HepG2 (cell line): ENCODE data around the gene ETHE1. TPM values are rescaled to one million over a fixed set of nuclear protein-coding genes. Genes with fewer than 3 reads are reported as not detected.
A peak's percentile ranks its signal among the peaks of the same experiment; 100 is the strongest.

Source experiments
- AGO1 ChIP-seq: fragments of 200-400 bp; formaldehyde crosslinking; IDR thresholded peaks from 2 replicates; pipeline ENCODE4 v1.6.1; 2017; ENCODE audit warnings: mild to moderate bottlenecking, low read depth, low read length, moderate library complexity; ENCODE audit not compliant: poor library complexity, severe bottlenecking
- CCDC6 ChIP-seq: sonication (generic); formaldehyde crosslinking; IDR thresholded peaks from 2 replicates; pipeline ENCODE4 v1.8.1; 2022; ENCODE audit warnings: mild to moderate bottlenecking, missing genetic modification reagents, moderate library complexity
- HDAC2 ChIP-seq: sonication (generic); formaldehyde crosslinking; IDR thresholded peaks from 2 replicates; pipeline ENCODE4 v1.4.0; 2020; ENCODE audit warnings: missing genetic modification reagents
- HOXA9 ChIP-seq: sonication (generic); formaldehyde crosslinking; IDR thresholded peaks from 2 replicates; pipeline ENCODE4 v1.8.1; 2022; ENCODE audit warnings: missing genetic modification reagents, mild to moderate bottlenecking, moderate library complexity, borderline replicate concordance
- MED8 ChIP-seq: sonication (generic); formaldehyde crosslinking; IDR thresholded peaks from 2 replicates; pipeline ENCODE4 v1.8.1; 2023; ENCODE audit warnings: mild to moderate bottlenecking, missing genetic modification reagents; ENCODE audit not compliant: insufficient replicate concordance
- MXD4 ChIP-seq: IDR thresholded peaks from 2 replicates; pipeline ENCODE4 v1.6.1; 2016; ENCODE audit warnings: mild to moderate bottlenecking, missing biosample characterization, missing genetic modification reagents
- MYNN ChIP-seq: sonication (generic); formaldehyde crosslinking; IDR thresholded peaks from 2 replicates; pipeline ENCODE4 v1.4.0; 2020; ENCODE audit warnings: mild to moderate bottlenecking, low read depth, missing genetic modification reagents
- NBN ChIP-seq: fragments of 450-650 bp; conservative IDR thresholded peaks from 2 replicates; pipeline ENCODE4 v1.6.1; 2017
- SAP130 ChIP-seq: IDR thresholded peaks from 2 replicates; pipeline ENCODE4 v1.6.1; 2016; ENCODE audit warnings: low read depth
- SOX5 ChIP-seq: IDR thresholded peaks from 2 replicates; pipeline ENCODE4 v1.6.1; 2016; ENCODE audit warnings: borderline replicate concordance
- ZBTB1 ChIP-seq: sonication (generic); formaldehyde crosslinking; IDR thresholded peaks from 2 replicates; pipeline ENCODE4 v1.4.0; 2020; ENCODE audit warnings: missing genetic modification reagents, borderline replicate concordance
- ZBTB49 ChIP-seq: sonication (generic); formaldehyde crosslinking; IDR thresholded peaks from 2 replicates; pipeline ENCODE4 v1.4.0; 2020; ENCODE audit warnings: missing genetic modification reagents, borderline replicate concordance
- ZC3H4 ChIP-seq: sonication (generic); formaldehyde crosslinking; IDR thresholded peaks from 2 replicates; pipeline ENCODE4 v1.4.0; 2020; ENCODE audit warnings: missing genetic modification reagents, borderline replicate concordance
- ZIK1 ChIP-seq: sonication (generic); formaldehyde crosslinking; IDR thresholded peaks from 2 replicates; pipeline ENCODE4 v1.5.0; 2020; ENCODE audit warnings: mild to moderate bottlenecking, low read depth, missing genetic modification reagents, borderline replicate concordance
- ZMYM2 ChIP-seq: sonication (generic); formaldehyde crosslinking; IDR thresholded peaks from 2 replicates; pipeline ENCODE4 v1.8.0; 2022; ENCODE audit warnings: mild to moderate bottlenecking, missing genetic modification reagents
- ZNF138 ChIP-seq: sonication (generic); formaldehyde crosslinking; IDR thresholded peaks from 2 replicates; pipeline ENCODE4 v1.5.0; 2020; ENCODE audit warnings: mild to moderate bottlenecking, low read depth, missing genetic modification reagents
- polyA plus RNA-seq, 8 experiments: library from polyadenylated mRNA; depleted of rRNA in 3 of 8; stranded (reverse) in 7 of 8; unstranded in 1 of 8; fragments of >200 nt; fragmentation: Illumina TruSeq in 4 of 8; extraction: Trizol in 4 of 8; gene quantifications; 2 replicates each; pipeline versions ENCODE4 v1.2.1 to v1.2.3, GENCODE V29; 2011 to 2016; ENCODE audit warnings: low read depth in 4 of 8, missing spikeins in 1 of 8, mixed read lengths in 1 of 8; ENCODE audit not compliant: insufficient read depth in 1 of 8
- total RNA-seq, 5 experiments: library from RNA; depleted of rRNA; stranded (reverse); fragments of >200 nt; fragmentation: Illumina TruSeq; extraction: Trizol; gene quantifications; 2 replicates each; pipeline ENCODE4 v1.2.3, GENCODE V29; 2016; ENCODE audit warnings: low read depth in 1 of 5
- TF ChIP-seq, protein P1 (sequence below): IDR thresholded peaks from 2 replicates; pipeline ENCODE4 v1.6.1; 2016; ENCODE audit warnings: low read depth, borderline replicate concordance
- TF ChIP-seq, protein P2 (sequence below), 2 experiments: sonication (generic) in 1 of 2; formaldehyde crosslinking in 1 of 2; IDR thresholded peaks; 2 replicates each; pipeline versions ENCODE4 v1.6.1 to v1.9.0; 2014 to 2022; ENCODE audit warnings: antibody characterized with exemption in 1 of 2, borderline replicate concordance in 1 of 2, inconsistent platforms in 1 of 2, low read depth in 1 of 2, missing genetic modification reagents in 1 of 2

ETHE1 gene
- total and polyA plus RNA-seq, 2 of the 13 experiments (the other 11 are each of a cell fraction or from before 2014, with no cell fraction given) = 32.5 to 58.4 TPM

GRCh38 chr19:43526884-43527859, at the start of gene ETHE1 (continued):
- no peak for TF ChIP-seq ZBTB1
- TF ChIP-seq HDAC2 = no peak
- no peak for TF ChIP-seq ZMYM2 (CRISPR knock-in tag)
- TF ChIP-seq MXD4 (CRISPR knock-in tag) = no peak
- no peak for TF ChIP-seq ZC3H4 (CRISPR knock-in tag)
- TF ChIP-seq ZNF138 (CRISPR knock-in tag) = no peak
- TF ChIP-seq CCDC6 (CRISPR knock-in tag) = peak; percentile 45; the same call in 1 of the 2 replicates
- TF ChIP-seq SOX5 (CRISPR knock-in tag) = peak; percentile 26; the same call in 1 of the 2 replicates
- TF ChIP-seq, protein P1, sequence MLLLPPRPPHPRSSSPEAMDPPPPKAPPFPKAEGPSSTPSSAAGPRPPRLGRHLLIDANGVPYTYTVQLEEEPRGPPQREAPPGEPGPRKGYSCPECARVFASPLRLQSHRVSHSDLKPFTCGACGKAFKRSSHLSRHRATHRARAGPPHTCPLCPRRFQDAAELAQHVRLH (CRISPR knock-in tag) = no peak
- no peak for TF ChIP-seq MED8 (CRISPR knock-in tag)
- no peak for TF ChIP-seq AGO1
- peak; percentile 88 for TF ChIP-seq SAP130 (CRISPR knock-in tag)
- TF ChIP-seq NBN = no peak
- no peak for TF ChIP-seq ZBTB49 (CRISPR knock-in tag)
- TF ChIP-seq ZIK1 = no peak
- no peak for TF ChIP-seq HOXA9 (CRISPR knock-in tag)
- TF ChIP-seq MYNN (CRISPR knock-in tag) = no peak
- TF ChIP-seq, protein P2, sequence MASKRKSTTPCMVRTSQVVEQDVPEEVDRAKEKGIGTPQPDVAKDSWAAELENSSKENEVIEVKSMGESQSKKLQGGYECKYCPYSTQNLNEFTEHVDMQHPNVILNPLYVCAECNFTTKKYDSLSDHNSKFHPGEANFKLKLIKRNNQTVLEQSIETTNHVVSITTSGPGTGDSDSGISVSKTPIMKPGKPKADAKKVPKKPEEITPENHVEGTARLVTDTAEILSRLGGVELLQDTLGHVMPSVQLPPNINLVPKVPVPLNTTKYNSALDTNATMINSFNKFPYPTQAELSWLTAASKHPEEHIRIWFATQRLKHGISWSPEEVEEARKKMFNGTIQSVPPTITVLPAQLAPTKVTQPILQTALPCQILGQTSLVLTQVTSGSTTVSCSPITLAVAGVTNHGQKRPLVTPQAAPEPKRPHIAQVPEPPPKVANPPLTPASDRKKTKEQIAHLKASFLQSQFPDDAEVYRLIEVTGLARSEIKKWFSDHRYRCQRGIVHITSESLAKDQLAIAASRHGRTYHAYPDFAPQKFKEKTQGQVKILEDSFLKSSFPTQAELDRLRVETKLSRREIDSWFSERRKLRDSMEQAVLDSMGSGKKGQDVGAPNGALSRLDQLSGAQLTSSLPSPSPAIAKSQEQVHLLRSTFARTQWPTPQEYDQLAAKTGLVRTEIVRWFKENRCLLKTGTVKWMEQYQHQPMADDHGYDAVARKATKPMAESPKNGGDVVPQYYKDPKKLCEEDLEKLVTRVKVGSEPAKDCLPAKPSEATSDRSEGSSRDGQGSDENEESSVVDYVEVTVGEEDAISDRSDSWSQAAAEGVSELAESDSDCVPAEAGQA (IDR thresholded peaks at IDR 0.05; ENCODE audit: low read depth) = no peak
- TF ChIP-seq, protein P2 (CRISPR knock-in tag; IDR thresholded peaks at IDR 0.05; ENCODE audit: borderline replicate concordance) = no peak
